ENCODE data around the gene NTN5.
"Not testable (repeated sequence)": the region's sequence is repeated elsewhere in the genome, so short reads cannot be mapped to it uniquely, and the experiment has no call there.

NTN5 gene

GRCh38 chr19:48642862-48643261 lies 30.0 kb downstream of the NTN5 start:
- DNase-seq: no peak

- no peak for DNase-seq
These were observed 31.0 kb downstream of the NTN5 start for GRCh38 chr19:48641850-48642249.

GRCh38 chr19:48639483-48640375 lies 33.1 kb downstream of the NTN5 start:
- peak; percentile 42 to 50 for DNase-seq

GRCh38 chr19:48638831-48639381 lies 33.9 kb downstream of the NTN5 start:
- peak in 1 of 2 donors; percentile 35 for DNase-seq

GRCh38 chr19:48637948-48638830 lies 34.6 kb downstream of the NTN5 start:
- peak; percentile 95 for DNase-seq

GRCh38 chr19:48637449-48637947 lies 35.3 kb downstream of the NTN5 start:
- peak; percentile 100 for DNase-seq

GRCh38 chr19:48636859-48637448 lies 35.9 kb downstream of the NTN5 start, which contains the start of gene DBP:
TSS of gene DBP (minus strand) at chr19:48637379. CDS start at chr19:48636994, 385 bp downstream.
- DNase-seq: peak; percentile 22 to 33

- DNase-seq: peak in 1 of 2 donors; percentile 41
These were observed 36.6 kb downstream of the NTN5 start for GRCh38 chr19:48635966-48636858.

- DNase-seq: peak; percentile 63 to 75
These were observed 37.4 kb downstream of the NTN5 start for GRCh38 chr19:48635263-48635965.

GRCh38 chr19:48634424-48635262 lies 38.2 kb downstream of the NTN5 start:
- DNase-seq: peak; percentile 93 to 94

GRCh38 chr19:48634036-48634342 lies 38.8 kb downstream of the NTN5 start:
- no peak for DNase-seq

- no peak for DNase-seq
These were observed 39.4 kb downstream of the NTN5 start for GRCh38 chr19:48633148-48634035.

GRCh38 chr19:48632692-48633147 lies 40.1 kb downstream of the NTN5 start:
- no peak for DNase-seq

- not testable (repeated sequence) for DNase-seq
These were observed 40.5 kb downstream of the NTN5 start for GRCh38 chr19:48632286-48632685.

GRCh38 chr19:48631225-48631624 lies 41.6 kb downstream of the NTN5 start:
- no peak for DNase-seq

GRCh38 chr19:48630296-48631063 lies 42.3 kb downstream of the NTN5 start:
- DNase-seq: no peak

GRCh38 chr19:48629599-48630295 lies 43.1 kb downstream of the NTN5 start:
- peak in 1 of 2 donors; percentile 26 for DNase-seq

- DNase-seq: no peak
These were observed 43.6 kb downstream of the NTN5 start for GRCh38 chr19:48629297-48629598.

Measured in CD4-positive, alpha-beta T cell treated with Interleukin-4 for 1 hour (primary cell).